ENCODE results near the gene DLK1.

DLK1 gene

GRCh38 chr14:100734031-100734990, 7.6 kb downstream of the DLK1 start:
- no peak for DNase-seq (ENCODE audit: low spot score)
- TF ChIP-seq CTCF (IDR thresholded peaks at IDR 0.05; ENCODE audit: extremely low read depth, missing control alignments): no peak

GRCh38 chr14:100735271-100735670, 8.6 kb downstream of the DLK1 start:
- no peak for TF ChIP-seq CTCF (IDR thresholded peaks at IDR 0.05; ENCODE audit: extremely low read depth, missing control alignments)
- no peak for DNase-seq (ENCODE audit: low spot score)

- TF ChIP-seq CTCF (IDR thresholded peaks at IDR 0.05; ENCODE audit: extremely low read depth, missing control alignments): no peak
- no peak for DNase-seq (ENCODE audit: low spot score)
Measured at GRCh38 chr14:100736269-100737180, 9.8 kb downstream of the DLK1 start.

GRCh38 chr14:100737526-100737925, 10.8 kb downstream of the DLK1 start:
- no peak for DNase-seq (ENCODE audit: low spot score)
- TF ChIP-seq CTCF (IDR thresholded peaks at IDR 0.05; ENCODE audit: extremely low read depth, missing control alignments): no peak

- no peak for DNase-seq (ENCODE audit: low spot score)
- TF ChIP-seq CTCF (IDR thresholded peaks at IDR 0.05; ENCODE audit: extremely low read depth, missing control alignments): no peak
Measured at GRCh38 chr14:100738269-100738691, 11.6 kb downstream of the DLK1 start.

- no peak for TF ChIP-seq CTCF (IDR thresholded peaks at IDR 0.05; ENCODE audit: extremely low read depth, missing control alignments)
- no peak for DNase-seq (ENCODE audit: low spot score)
Measured at GRCh38 chr14:100738704-100739131, 12.0 kb downstream of the DLK1 start.

All from GM20000 (cell line).